Activated naive CD8-positive, alpha-beta T cell treated with anti-CD3 and anti-CD28 coated beads, Interleukin-2, amount 10 ng/mL, durations not matched to agents 7 days and 5 days (primary cell): ENCODE measurements around the gene UGT3A2. TPM values are rescaled to one million over a fixed set of nuclear protein-coding genes. Genes with fewer than 3 reads are reported as not detected.

Source experiments
- ATAC-seq: fragments of 150-1000 bp; cut with Tn5 transposase; one replicate; pipeline ENCODE4 v1.10.0; 2021; ENCODE audit warnings: low read depth, moderate library complexity
- POLR2A ChIA-PET: fragments of 350-600 bp; sonication (Branson Sonifier 250); formaldehyde crosslinking; loops from one replicate; lab custom pipeline; 2021; ENCODE audit warnings: antibody characterized with exemption; lab: Charles Lee
- DNase-seq: peaks from one replicate; pipeline ENCODE4 v3.0.0; 2021
- H3K27ac Mint-ChIP-seq: one replicate; pipeline ENCODE4 v1.8.0; 2022; ENCODE audit warnings: mild to moderate bottlenecking, mixed read lengths
- H3K27me3 Mint-ChIP-seq: one replicate; pipeline ENCODE4 v1.8.0; 2022; ENCODE audit warnings: mild to moderate bottlenecking, moderate library complexity, mixed read lengths
- H3K36me3 Mint-ChIP-seq: one replicate; pipeline ENCODE4 v1.8.0; 2021; ENCODE audit warnings: mild to moderate bottlenecking, mixed read lengths
- H3K4me1 Mint-ChIP-seq: one replicate; pipeline ENCODE4 v1.8.0; 2021; ENCODE audit warnings: mixed read lengths
- H3K4me3 Mint-ChIP-seq: one replicate; pipeline ENCODE4 v1.8.0; 2022; ENCODE audit warnings: mild to moderate bottlenecking, moderate library complexity, mixed read lengths
- H3K9me3 Mint-ChIP-seq: one replicate; pipeline ENCODE4 v1.8.0; 2021; ENCODE audit warnings: mixed read lengths
- total RNA-seq, 2 experiments: library from RNA; stranded (reverse); gene quantifications; one replicate each; pipeline ENCODE4 v1.2.3, GENCODE V29; 2021

The UGT3A2 gene
- total RNA-seq, 2 experiments from 2014 or later = not detected

GRCh38 chr5:36066001-36066539 is 612 bp downstream of the UGT3A2 start:
- ATAC-seq (no peak), DNase-seq (no peak)
- H3K27ac Mint-ChIP-seq = no peak overlapping the region
- H3K4me3 Mint-ChIP-seq = peak overlapping the region; percentile 37
- peaks cover 6% of the 10 kb centered on the region for H3K4me1 Mint-ChIP-seq
- peaks cover 50% of the 10 kb centered on the region for H3K27me3 Mint-ChIP-seq
- POLR2A ChIA-PET = no interaction called here
- H3K36me3 Mint-ChIP-seq = no peaks in the 10 kb centered on the region
- H3K9me3 Mint-ChIP-seq = no peaks in the 10 kb centered on the region

- H3K9me3 Mint-ChIP-seq = no peaks in the 10 kb centered on the region
- no peak overlapping the region for H3K4me3 Mint-ChIP-seq
- H3K36me3 Mint-ChIP-seq = no peaks in the 10 kb centered on the region
- peaks cover 23% of the 10 kb centered on the region for H3K27me3 Mint-ChIP-seq
- POLR2A ChIA-PET = no interaction called here
- peaks cover 12% of the 10 kb centered on the region for H3K4me1 Mint-ChIP-seq
- no peak overlapping the region for H3K27ac Mint-ChIP-seq
- ATAC-seq (no peak), DNase-seq (no peak)
These were observed 6.2 kb downstream of the UGT3A2 start for GRCh38 chr5:36060420-36060887.

GRCh38 chr5:36059571-36060419 is 6.9 kb downstream of the UGT3A2 start:
- no peaks in the 10 kb centered on the region for H3K36me3 Mint-ChIP-seq
- ATAC-seq (peak; percentile 26), DNase-seq (no peak)
- H3K4me1 Mint-ChIP-seq = peaks cover 12% of the 10 kb centered on the region
- H3K27ac Mint-ChIP-seq = no peak overlapping the region
- POLR2A ChIA-PET = no interaction called here
- peaks cover 17% of the 10 kb centered on the region for H3K27me3 Mint-ChIP-seq
- H3K4me3 Mint-ChIP-seq = no peak overlapping the region
- no peaks in the 10 kb centered on the region for H3K9me3 Mint-ChIP-seq

GRCh38 chr5:36058776-36059175 is 7.9 kb downstream of the UGT3A2 start:
- Mint-ChIP-seq H3K27ac (no peak overlapping the region), H3K9me3 (no peaks in the 10 kb centered on the region), H3K4me3 (no peak overlapping the region), H3K36me3 (no peaks in the 10 kb centered on the region), H3K4me1 (peaks cover 12% of the 10 kb centered on the region), H3K27me3 (peaks cover 16% of the 10 kb centered on the region)
- DNase-seq (no peak), ATAC-seq (no peak)
- POLR2A ChIA-PET = no interaction called here

- Mint-ChIP-seq H3K9me3 (no peaks in the 10 kb centered on the region), H3K27ac (no peak overlapping the region), H3K4me1 (peaks cover 12% of the 10 kb centered on the region), H3K4me3 (no peak overlapping the region), H3K27me3 (peaks cover 26% of the 10 kb centered on the region), H3K36me3 (no peaks in the 10 kb centered on the region)
- ATAC-seq (no peak), DNase-seq (no peak)
- POLR2A ChIA-PET = no interaction called here
These were observed 9.3 kb downstream of the UGT3A2 start for GRCh38 chr5:36057386-36057785.

- POLR2A ChIA-PET = no interaction called here
- Mint-ChIP-seq H3K4me1 (peaks cover 12% of the 10 kb centered on the region), H3K4me3 (no peak overlapping the region), H3K36me3 (no peaks in the 10 kb centered on the region), H3K27ac (no peak overlapping the region), H3K27me3 (peaks cover 28% of the 10 kb centered on the region), H3K9me3 (no peaks in the 10 kb centered on the region)
- ATAC-seq (no peak), DNase-seq (no peak)
These were observed 10.3 kb downstream of the UGT3A2 start for GRCh38 chr5:36056422-36056821.

- no peaks in the 10 kb centered on the region for H3K36me3 Mint-ChIP-seq
These were observed 10.7 kb downstream of the UGT3A2 start for GRCh38 chr5:36055984-36056383.

GRCh38 chr5:36054647-36055046 is 12.0 kb downstream of the UGT3A2 start:
- ATAC-seq = no peak
- H3K27ac Mint-ChIP-seq = no peak overlapping the region
- no peak for DNase-seq
- H3K4me3 Mint-ChIP-seq = no peak overlapping the region
- no peaks in the 10 kb centered on the region for H3K36me3 Mint-ChIP-seq
- H3K9me3 Mint-ChIP-seq = no peaks in the 10 kb centered on the region
- POLR2A ChIA-PET = no interaction called here
- H3K4me1 Mint-ChIP-seq = peaks cover 6% of the 10 kb centered on the region
- H3K27me3 Mint-ChIP-seq = peaks cover 26% of the 10 kb centered on the region

More at GRCh38 chr5:36055984-36056383, 10.7 kb downstream of the UGT3A2 start:
- Mint-ChIP-seq H3K4me1 (peaks cover 12% of the 10 kb centered on the region), H3K4me3 (no peak overlapping the region), H3K27ac (no peak overlapping the region), H3K9me3 (no peaks in the 10 kb centered on the region), H3K27me3 (peaks cover 28% of the 10 kb centered on the region)
- no peak for DNase-seq
- POLR2A ChIA-PET = no interaction called here
- ATAC-seq = no peak

- H3K36me3 Mint-ChIP-seq = no peaks in the 10 kb centered on the region
- H3K27ac Mint-ChIP-seq = no peak overlapping the region
- H3K9me3 Mint-ChIP-seq = no peaks in the 10 kb centered on the region
- peaks cover 21% of the 10 kb centered on the region for H3K27me3 Mint-ChIP-seq
- H3K4me1 Mint-ChIP-seq = no peaks in the 10 kb centered on the region
- POLR2A ChIA-PET = no interaction called here
- DNase-seq = no peak
- H3K4me3 Mint-ChIP-seq = no peak overlapping the region
- no peak for ATAC-seq
These were observed 14.1 kb downstream of the UGT3A2 start for GRCh38 chr5:36052538-36052937.

GRCh38 chr5:36049949-36050348 is 16.7 kb downstream of the UGT3A2 start:
- Mint-ChIP-seq H3K9me3 (no peaks in the 10 kb centered on the region), H3K4me1 (no peaks in the 10 kb centered on the region), H3K27ac (no peak overlapping the region), H3K36me3 (no peaks in the 10 kb centered on the region), H3K27me3 (peaks cover 20% of the 10 kb centered on the region), H3K4me3 (no peak overlapping the region)
- POLR2A ChIA-PET = no interaction called here
- ATAC-seq = no peak
- DNase-seq = no peak

- Mint-ChIP-seq H3K36me3 (no peaks in the 10 kb centered on the region), H3K4me3 (no peak overlapping the region), H3K27ac (no peak overlapping the region), H3K27me3 (peaks cover 20% of the 10 kb centered on the region), H3K4me1 (no peaks in the 10 kb centered on the region), H3K9me3 (no peaks in the 10 kb centered on the region)
- ATAC-seq (no peak), DNase-seq (no peak)
- POLR2A ChIA-PET = no interaction called here
These were observed 19.1 kb downstream of the UGT3A2 start for GRCh38 chr5:36047384-36048160.

- peaks cover 17% of the 10 kb centered on the region for H3K27me3 Mint-ChIP-seq
- POLR2A ChIA-PET = no interaction called here
- ATAC-seq (no peak), DNase-seq (no peak)
- no peak overlapping the region for H3K4me3 Mint-ChIP-seq
- H3K27ac Mint-ChIP-seq = no peak overlapping the region
- no peaks in the 10 kb centered on the region for H3K36me3 Mint-ChIP-seq
- H3K9me3 Mint-ChIP-seq = no peaks in the 10 kb centered on the region
- H3K4me1 Mint-ChIP-seq = no peaks in the 10 kb centered on the region
These were observed 20.8 kb downstream of the UGT3A2 start for GRCh38 chr5:36045895-36046294.

- H3K27ac Mint-ChIP-seq = no peak overlapping the region
- H3K36me3 Mint-ChIP-seq = no peaks in the 10 kb centered on the region
- no peak overlapping the region for H3K4me3 Mint-ChIP-seq
- DNase-seq (no peak), ATAC-seq (no peak)
- peaks cover 17% of the 10 kb centered on the region for H3K27me3 Mint-ChIP-seq
- POLR2A ChIA-PET = no interaction called here
- H3K9me3 Mint-ChIP-seq = no peaks in the 10 kb centered on the region
- no peaks in the 10 kb centered on the region for H3K4me1 Mint-ChIP-seq
These were observed 25.2 kb downstream of the UGT3A2 start for GRCh38 chr5:36041537-36041845.
